Measurements from ENCODE around the gene ADAR.
"Not testable (repeated sequence)": the region's sequence is repeated elsewhere in the genome, so short reads cannot be mapped to it uniquely, and the experiment has no call there.

ADAR gene, protein sequence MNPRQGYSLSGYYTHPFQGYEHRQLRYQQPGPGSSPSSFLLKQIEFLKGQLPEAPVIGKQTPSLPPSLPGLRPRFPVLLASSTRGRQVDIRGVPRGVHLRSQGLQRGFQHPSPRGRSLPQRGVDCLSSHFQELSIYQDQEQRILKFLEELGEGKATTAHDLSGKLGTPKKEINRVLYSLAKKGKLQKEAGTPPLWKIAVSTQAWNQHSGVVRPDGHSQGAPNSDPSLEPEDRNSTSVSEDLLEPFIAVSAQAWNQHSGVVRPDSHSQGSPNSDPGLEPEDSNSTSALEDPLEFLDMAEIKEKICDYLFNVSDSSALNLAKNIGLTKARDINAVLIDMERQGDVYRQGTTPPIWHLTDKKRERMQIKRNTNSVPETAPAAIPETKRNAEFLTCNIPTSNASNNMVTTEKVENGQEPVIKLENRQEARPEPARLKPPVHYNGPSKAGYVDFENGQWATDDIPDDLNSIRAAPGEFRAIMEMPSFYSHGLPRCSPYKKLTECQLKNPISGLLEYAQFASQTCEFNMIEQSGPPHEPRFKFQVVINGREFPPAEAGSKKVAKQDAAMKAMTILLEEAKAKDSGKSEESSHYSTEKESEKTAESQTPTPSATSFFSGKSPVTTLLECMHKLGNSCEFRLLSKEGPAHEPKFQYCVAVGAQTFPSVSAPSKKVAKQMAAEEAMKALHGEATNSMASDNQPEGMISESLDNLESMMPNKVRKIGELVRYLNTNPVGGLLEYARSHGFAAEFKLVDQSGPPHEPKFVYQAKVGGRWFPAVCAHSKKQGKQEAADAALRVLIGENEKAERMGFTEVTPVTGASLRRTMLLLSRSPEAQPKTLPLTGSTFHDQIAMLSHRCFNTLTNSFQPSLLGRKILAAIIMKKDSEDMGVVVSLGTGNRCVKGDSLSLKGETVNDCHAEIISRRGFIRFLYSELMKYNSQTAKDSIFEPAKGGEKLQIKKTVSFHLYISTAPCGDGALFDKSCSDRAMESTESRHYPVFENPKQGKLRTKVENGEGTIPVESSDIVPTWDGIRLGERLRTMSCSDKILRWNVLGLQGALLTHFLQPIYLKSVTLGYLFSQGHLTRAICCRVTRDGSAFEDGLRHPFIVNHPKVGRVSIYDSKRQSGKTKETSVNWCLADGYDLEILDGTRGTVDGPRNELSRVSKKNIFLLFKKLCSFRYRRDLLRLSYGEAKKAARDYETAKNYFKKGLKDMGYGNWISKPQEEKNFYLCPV

DNA sequence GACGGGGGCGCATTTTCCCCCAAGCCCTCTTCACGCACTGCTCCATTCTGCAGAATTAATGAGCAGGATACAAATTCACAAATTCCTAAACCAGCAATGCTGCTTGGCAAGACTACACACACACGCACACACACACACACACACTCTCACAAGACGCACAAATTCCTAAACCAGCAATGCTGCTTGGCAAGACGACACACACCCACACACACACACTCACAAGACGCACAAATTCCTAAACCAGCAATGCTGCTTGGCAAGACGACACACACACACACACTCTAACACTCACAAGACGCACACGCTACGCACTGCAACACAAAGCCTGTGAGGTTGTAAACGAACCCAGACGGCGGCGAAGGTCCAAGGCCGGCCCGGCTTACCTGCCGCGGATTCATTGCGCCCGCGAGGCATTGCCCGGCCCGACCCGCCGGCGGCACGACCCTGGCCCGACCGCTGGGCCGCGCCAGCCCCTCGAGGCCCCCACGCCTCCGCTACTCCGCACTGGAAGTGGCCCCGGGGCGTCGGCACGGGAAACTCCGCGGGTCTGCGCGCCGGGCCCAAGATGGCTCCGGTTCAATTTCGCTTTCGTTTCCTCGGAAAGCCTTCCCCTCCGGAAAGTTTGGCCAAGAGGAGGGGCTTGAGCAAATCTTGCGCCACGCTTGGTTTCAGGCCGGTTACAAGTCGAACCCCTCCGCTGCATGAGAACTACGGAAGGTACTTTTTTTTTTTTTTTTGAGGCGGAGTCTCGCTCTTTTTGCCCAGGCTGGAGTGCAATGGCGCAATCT is at the start of gene ADAR:
Gene ADAR (minus strand): TSS at position 578 of the 788 bp plus-strand sequence. CDS start 180 bp downstream, at position 398.
- Histone ChIP-seq H3K4me1 (ENCODE audit: control insufficient read depth, low read depth, low read length) (peaks cover 36% of the 10 kb centered on the region), H3K27me3 (ENCODE audit: control insufficient read depth, insufficient read depth, low read length) (no peaks in the 10 kb centered on the region), H3K9ac (ENCODE audit: low read length) (peak within 1 kb of the TSS; percentile 94), H3K27ac (ENCODE audit: low read length) (peak within 1 kb of the TSS; percentile 83), H3K4me3 (ENCODE audit: low read length) (peak within 1 kb of the TSS; percentile 91), H3K36me3 (ENCODE audit: control insufficient read depth, low read depth, low read length) (no peaks in the 10 kb centered on the region), H3K9me3 (ENCODE audit: control insufficient read depth, low read depth, low read length) (no peaks in the 10 kb centered on the region)

DNA sequence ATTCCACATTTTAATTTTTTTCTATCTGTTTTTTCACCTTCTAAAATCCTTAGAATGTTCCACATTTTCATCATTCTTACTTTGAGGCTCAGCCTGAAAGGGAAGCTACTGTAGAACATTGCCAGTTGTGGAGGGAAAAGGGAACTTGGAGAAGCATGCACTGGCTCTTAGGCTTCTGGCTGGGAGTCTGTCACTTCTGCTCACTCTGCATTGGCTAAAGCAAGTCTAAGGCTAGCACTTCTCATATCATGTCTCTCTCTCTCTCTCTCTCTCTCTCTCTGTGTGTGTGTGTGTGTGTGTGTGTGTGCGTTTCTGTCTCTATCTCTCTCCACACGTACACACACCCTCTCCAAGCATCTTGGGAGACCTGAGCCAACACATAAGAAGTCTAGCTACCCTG is 49.6 kb upstream of the ADAR start:
- no peak overlapping the region for H3K27ac ChIP-seq (ENCODE audit: low read length)
- H3K36me3 ChIP-seq (ENCODE audit: control insufficient read depth, low read depth, low read length): no peaks in the 10 kb centered on the region
- no peak overlapping the region for H3K4me3 ChIP-seq (ENCODE audit: low read length)
- H3K4me1 ChIP-seq (ENCODE audit: control insufficient read depth, low read depth, low read length): peaks cover 3% of the 10 kb centered on the region
- no peaks in the 10 kb centered on the region for H3K9me3 ChIP-seq (ENCODE audit: control insufficient read depth, low read depth, low read length)
- no peak overlapping the region for H3K9ac ChIP-seq (ENCODE audit: low read length)
- H3K27me3 ChIP-seq (ENCODE audit: control insufficient read depth, insufficient read depth, low read length): no peaks in the 10 kb centered on the region

DNA sequence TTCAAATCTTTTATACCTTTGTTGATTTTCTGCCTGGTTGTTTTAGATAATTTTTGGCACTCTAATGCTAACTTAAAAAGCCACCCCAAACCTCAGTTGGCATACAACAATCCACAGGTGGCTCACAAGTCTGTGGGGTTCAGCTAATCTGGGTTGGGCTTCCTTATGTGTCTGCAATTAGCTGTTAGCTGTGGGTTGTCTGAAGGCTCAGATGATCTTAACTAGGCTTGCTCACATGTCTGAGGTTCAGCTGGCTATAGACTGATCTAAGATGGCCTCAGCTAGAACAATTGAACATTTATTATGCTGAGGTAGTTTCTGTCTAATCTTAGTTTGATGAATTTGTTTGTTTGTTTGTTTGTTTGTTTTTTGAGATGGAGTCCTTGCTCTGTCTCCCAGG is 44.9 kb upstream of the ADAR start:
- Histone ChIP-seq H3K27me3 (ENCODE audit: control insufficient read depth, insufficient read depth, low read length) (no peaks in the 10 kb centered on the region), H3K4me1 (ENCODE audit: control insufficient read depth, low read depth, low read length) (peaks cover 3% of the 10 kb centered on the region), H3K36me3 (ENCODE audit: control insufficient read depth, low read depth, low read length) (no peaks in the 10 kb centered on the region), H3K9ac (ENCODE audit: low read length) (no peak overlapping the region), H3K27ac (ENCODE audit: low read length) (no peak overlapping the region), H3K9me3 (ENCODE audit: control insufficient read depth, low read depth, low read length) (no peaks in the 10 kb centered on the region), H3K4me3 (ENCODE audit: low read length) (no peak overlapping the region)

DNA sequence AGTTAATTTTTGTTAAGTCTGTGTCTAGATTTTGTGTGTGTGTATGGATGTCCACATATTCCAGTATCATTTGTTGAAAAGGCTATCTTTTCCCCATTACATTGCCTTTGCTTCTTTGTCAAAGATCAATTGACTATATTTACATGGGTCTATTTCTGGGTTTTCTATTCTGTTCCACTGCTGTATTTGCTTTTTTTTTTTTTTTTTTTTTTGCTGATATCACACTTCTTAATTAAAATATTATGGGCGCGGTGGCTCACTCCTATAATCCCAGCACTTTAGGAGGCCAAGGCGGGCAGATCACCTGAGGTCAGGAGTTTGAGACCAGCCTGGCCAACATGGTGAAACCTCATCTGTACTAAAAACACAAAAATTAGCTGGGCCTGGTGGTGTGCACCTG is 36.7 kb upstream of the ADAR start:
- not testable (repeated sequence) for H3K9ac ChIP-seq (ENCODE audit: low read length); H3K4me1 ChIP-seq (ENCODE audit: control insufficient read depth, low read depth, low read length); H3K4me3 ChIP-seq (ENCODE audit: low read length); H3K9me3 ChIP-seq (ENCODE audit: control insufficient read depth, low read depth, low read length); H3K27ac ChIP-seq (ENCODE audit: low read length); H3K36me3 ChIP-seq (ENCODE audit: control insufficient read depth, low read depth, low read length); H3K27me3 ChIP-seq (ENCODE audit: control insufficient read depth, insufficient read depth, low read length)

DNA sequence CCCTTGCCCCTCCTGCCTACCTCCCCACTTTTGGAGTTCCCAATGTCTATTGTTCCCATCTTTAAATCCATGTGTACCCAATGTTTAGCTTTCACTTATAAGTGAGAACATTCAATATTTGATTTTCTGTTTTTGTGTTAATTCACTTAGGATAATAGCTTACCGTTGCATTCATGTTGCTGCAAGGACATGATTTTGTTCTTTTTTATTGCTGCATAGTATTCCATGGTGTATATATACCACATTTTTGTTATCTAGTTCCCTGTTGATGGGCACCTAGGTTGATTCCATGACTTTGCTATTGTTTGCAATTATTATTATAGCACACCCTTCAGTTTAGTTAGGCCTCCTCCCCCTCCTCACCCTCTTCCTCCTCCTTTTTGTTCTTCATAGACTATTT is 33.5 kb upstream of the ADAR start:
- no peak overlapping the region for H3K4me3 ChIP-seq (ENCODE audit: low read length)
- no peaks in the 10 kb centered on the region for H3K9me3 ChIP-seq (ENCODE audit: control insufficient read depth, low read depth, low read length)
- no peak overlapping the region for H3K9ac ChIP-seq (ENCODE audit: low read length)
- no peak overlapping the region for H3K27ac ChIP-seq (ENCODE audit: low read length)
- H3K27me3 ChIP-seq (ENCODE audit: control insufficient read depth, insufficient read depth, low read length): no peaks in the 10 kb centered on the region
- no peaks in the 10 kb centered on the region for H3K36me3 ChIP-seq (ENCODE audit: control insufficient read depth, low read depth, low read length)
- no peaks in the 10 kb centered on the region for H3K4me1 ChIP-seq (ENCODE audit: control insufficient read depth, low read depth, low read length)

DNA sequence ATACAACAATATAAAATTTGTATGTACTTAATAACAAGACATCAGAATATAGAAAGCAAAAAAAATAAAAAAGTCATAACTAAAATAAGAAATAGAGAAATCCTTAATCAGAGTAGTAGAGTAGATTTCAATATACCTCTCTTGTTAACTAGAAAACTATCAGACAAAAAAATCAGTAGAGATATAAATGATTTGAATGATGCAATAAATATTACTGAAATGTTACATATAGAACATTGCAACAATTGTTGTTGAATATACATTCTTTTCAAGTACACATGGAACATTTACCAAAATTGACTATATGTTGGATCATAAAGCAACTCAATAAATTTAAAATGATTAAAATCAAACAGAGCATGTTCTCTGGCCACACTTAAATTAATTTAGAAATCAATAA is 31.9 kb upstream of the ADAR start:
- Histone ChIP-seq H3K9me3 (ENCODE audit: control insufficient read depth, low read depth, low read length) (no peaks in the 10 kb centered on the region), H3K27me3 (ENCODE audit: control insufficient read depth, insufficient read depth, low read length) (no peaks in the 10 kb centered on the region), H3K36me3 (ENCODE audit: control insufficient read depth, low read depth, low read length) (no peaks in the 10 kb centered on the region), H3K4me1 (ENCODE audit: control insufficient read depth, low read depth, low read length) (no peaks in the 10 kb centered on the region), H3K9ac (ENCODE audit: low read length) (no peak overlapping the region), H3K4me3 (ENCODE audit: low read length) (no peak overlapping the region), H3K27ac (ENCODE audit: low read length) (no peak overlapping the region)

DNA sequence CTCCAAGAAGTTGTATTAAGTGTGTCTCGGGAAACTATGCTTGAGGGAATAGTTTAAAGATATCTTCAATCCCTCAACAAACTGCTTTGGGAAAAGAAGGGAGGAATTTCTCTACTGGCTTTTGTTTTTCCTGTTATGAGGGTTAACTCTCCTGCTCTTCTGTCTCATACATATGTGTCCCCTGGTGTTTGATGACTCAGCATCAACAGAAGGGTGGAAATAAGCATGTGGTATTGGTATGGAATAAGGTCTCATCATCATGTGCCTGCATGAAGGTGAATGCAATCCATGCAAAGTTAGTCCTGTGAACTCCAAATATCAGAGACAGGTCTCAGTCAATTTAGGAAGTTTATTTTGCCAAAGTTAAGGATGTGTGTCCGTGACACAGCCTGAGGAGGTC is 27.2 kb upstream of the ADAR start:
- Histone ChIP-seq H3K4me1 (ENCODE audit: control insufficient read depth, low read depth, low read length) (no peaks in the 10 kb centered on the region), H3K27me3 (ENCODE audit: control insufficient read depth, insufficient read depth, low read length) (no peaks in the 10 kb centered on the region), H3K9me3 (ENCODE audit: control insufficient read depth, low read depth, low read length) (no peaks in the 10 kb centered on the region), H3K36me3 (ENCODE audit: control insufficient read depth, low read depth, low read length) (no peaks in the 10 kb centered on the region), H3K4me3 (ENCODE audit: low read length) (no peak overlapping the region), H3K27ac (ENCODE audit: low read length) (no peak overlapping the region), H3K9ac (ENCODE audit: low read length) (no peak overlapping the region)

DNA sequence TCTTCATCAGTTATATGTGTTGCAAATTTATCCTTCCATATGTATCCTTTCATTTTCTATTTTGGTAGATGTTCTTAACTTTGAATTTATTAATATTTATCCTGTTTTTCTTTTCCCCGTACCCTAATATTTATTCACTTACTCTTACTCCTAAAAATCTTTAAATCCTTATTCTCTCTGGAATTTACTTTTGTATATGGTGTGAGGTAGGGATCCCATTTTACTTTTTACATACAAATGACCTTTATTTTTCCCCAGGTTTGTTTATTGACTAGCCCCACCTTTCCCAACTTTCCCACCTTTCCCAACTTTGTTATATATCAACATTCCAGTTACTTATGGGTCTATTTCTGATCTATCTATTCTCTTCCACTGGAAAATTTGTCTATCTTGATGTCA is 21.7 kb upstream of the ADAR start:
- Histone ChIP-seq H3K27ac (ENCODE audit: low read length) (no peak overlapping the region), H3K4me3 (ENCODE audit: low read length) (no peak overlapping the region)

DNA sequence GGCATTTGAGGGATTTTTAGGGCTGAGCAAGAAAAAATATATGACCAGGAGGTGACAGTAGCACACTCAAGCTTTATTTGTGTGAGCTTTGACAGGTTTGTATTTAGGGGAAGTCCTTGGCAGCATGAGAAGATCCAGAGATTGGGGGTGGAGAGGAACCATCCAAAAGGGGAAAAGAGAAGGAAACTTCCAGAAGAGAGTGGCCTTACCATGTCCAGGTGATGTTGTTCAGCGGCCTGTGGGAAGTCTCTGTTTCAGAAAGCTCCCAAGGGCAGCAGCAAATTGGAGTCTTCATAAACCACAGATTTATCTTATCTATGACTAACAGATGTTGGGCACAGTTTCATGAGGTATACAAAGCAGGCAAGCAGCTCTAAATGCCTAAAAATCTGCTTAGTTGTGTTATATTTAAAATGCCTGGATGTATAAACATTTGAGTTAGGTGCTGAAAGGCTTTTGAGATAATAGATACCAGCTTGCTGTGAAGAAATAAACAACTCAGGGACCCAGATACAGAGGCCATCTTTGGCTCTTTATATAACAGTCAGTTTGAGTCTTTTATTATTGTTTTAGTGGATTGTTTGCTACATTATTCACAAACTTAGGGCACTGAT is 21.2 kb upstream of the ADAR start:
- no peak overlapping the region for H3K4me3 ChIP-seq (ENCODE audit: low read length)
- H3K9ac ChIP-seq (ENCODE audit: low read length): no peak overlapping the region
- H3K9me3 ChIP-seq (ENCODE audit: control insufficient read depth, low read depth, low read length): no peaks in the 10 kb centered on the region
- H3K27ac ChIP-seq (ENCODE audit: low read length): no peak overlapping the region
- H3K36me3 ChIP-seq (ENCODE audit: control insufficient read depth, low read depth, low read length): no peaks in the 10 kb centered on the region
- H3K27me3 ChIP-seq (ENCODE audit: control insufficient read depth, insufficient read depth, low read length): no peaks in the 10 kb centered on the region
- no peaks in the 10 kb centered on the region for H3K4me1 ChIP-seq (ENCODE audit: control insufficient read depth, low read depth, low read length)

More for the DNA sequence above, 21.7 kb upstream of the ADAR start:
- Histone ChIP-seq H3K9me3 (ENCODE audit: control insufficient read depth, low read depth, low read length) (no peaks in the 10 kb centered on the region), H3K27me3 (ENCODE audit: control insufficient read depth, insufficient read depth, low read length) (no peaks in the 10 kb centered on the region), H3K36me3 (ENCODE audit: control insufficient read depth, low read depth, low read length) (no peaks in the 10 kb centered on the region), H3K9ac (ENCODE audit: low read length) (no peak overlapping the region), H3K4me1 (ENCODE audit: control insufficient read depth, low read depth, low read length) (no peaks in the 10 kb centered on the region)

DNA sequence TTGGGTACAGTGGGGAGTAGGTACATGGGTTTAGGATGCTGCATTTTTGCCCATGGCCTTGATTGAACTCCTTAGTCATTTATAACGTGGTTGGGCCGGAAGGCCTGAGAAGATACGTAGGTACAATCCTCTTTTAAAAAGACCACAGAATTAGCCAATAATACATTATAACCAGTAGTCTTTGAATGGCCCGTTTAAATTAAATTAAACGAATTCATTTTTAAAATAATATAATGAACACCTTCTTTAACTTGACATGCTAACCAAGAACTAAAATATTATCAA is 20.1 kb upstream of the ADAR start:
- H3K9me3 ChIP-seq (ENCODE audit: control insufficient read depth, low read depth, low read length): no peaks in the 10 kb centered on the region
- H3K4me3 ChIP-seq (ENCODE audit: low read length): peak overlapping the region; percentile 94

More for the DNA sequence above, 20.1 kb upstream of the ADAR start:
- Histone ChIP-seq H3K27me3 (ENCODE audit: control insufficient read depth, insufficient read depth, low read length) (no peaks in the 10 kb centered on the region), H3K9ac (ENCODE audit: low read length) (peak overlapping the region; percentile 92), H3K36me3 (ENCODE audit: control insufficient read depth, low read depth, low read length) (no peaks in the 10 kb centered on the region), H3K4me1 (ENCODE audit: control insufficient read depth, low read depth, low read length) (no peaks in the 10 kb centered on the region), H3K27ac (ENCODE audit: low read length) (peak overlapping the region; percentile 99)
